ENCODE measurements around the gene TRIM56. TPM values are rescaled to one million over a fixed set of nuclear protein-coding genes. Genes with fewer than 3 reads are reported as not detected.
"Not testable (repeated sequence)": the region's sequence is repeated elsewhere in the genome, so short reads cannot be mapped to it uniquely, and the experiment has no call there.

Gene TRIM56
- total RNA-seq, 1 donor from 2014 or later = 61.9 TPM

DNA sequence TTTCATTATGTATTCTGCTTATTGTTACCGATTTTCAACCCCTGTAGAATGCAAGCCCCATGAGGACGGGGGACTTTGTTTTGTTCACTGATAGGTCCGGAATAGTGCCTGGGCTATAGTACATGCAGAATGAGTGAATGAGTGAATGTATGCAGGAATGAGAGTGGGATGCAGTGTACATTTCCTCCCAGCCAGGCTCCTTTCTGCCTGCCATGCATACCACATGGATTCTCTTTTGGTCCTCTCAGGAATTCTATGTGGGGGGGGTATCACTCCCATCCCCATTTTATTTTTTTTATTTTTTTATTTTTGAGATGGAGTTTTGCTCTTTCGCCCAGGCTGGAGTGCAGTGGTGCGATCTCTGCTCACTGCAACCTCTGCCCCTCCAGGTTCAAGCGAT lies 16.7 kb downstream of the TRIM56 start:
- DNase-seq (no peak), ATAC-seq (no peak)
- Histone ChIP-seq H3K4me3 (no peak overlapping the region), H3K9me3 (no peaks in the 10 kb centered on the region), H3K4me1 (peaks cover 28% of the 10 kb centered on the region), H3K27ac (no peak overlapping the region), H3K27me3 (ENCODE audit: low read depth) (no peaks in the 10 kb centered on the region), H3K36me3 (no peaks in the 10 kb centered on the region)
- intact Hi-C loops (cut with DNase I) = no loop called here
- TF ChIP-seq, protein P1, sequence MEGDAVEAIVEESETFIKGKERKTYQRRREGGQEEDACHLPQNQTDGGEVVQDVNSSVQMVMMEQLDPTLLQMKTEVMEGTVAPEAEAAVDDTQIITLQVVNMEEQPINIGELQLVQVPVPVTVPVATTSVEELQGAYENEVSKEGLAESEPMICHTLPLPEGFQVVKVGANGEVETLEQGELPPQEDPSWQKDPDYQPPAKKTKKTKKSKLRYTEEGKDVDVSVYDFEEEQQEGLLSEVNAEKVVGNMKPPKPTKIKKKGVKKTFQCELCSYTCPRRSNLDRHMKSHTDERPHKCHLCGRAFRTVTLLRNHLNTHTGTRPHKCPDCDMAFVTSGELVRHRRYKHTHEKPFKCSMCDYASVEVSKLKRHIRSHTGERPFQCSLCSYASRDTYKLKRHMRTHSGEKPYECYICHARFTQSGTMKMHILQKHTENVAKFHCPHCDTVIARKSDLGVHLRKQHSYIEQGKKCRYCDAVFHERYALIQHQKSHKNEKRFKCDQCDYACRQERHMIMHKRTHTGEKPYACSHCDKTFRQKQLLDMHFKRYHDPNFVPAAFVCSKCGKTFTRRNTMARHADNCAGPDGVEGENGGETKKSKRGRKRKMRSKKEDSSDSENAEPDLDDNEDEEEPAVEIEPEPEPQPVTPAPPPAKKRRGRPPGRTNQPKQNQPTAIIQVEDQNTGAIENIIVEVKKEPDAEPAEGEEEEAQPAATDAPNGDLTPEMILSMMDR (IDR thresholded peaks at IDR 0.05) = no peak

- H3K4me3 ChIP-seq; H3K27me3 ChIP-seq (ENCODE audit: low read depth); H3K9me3 ChIP-seq; ATAC-seq; H3K36me3 ChIP-seq; DNase-seq; H3K27ac ChIP-seq; intact Hi-C loops (cut with DNase I): not testable (repeated sequence)
- H3K4me1 ChIP-seq = peaks cover 33% of the 10 kb centered on the region
Measured at GRCh38 chr7:101103701-101104100, 18.4 kb downstream of the TRIM56 start.

DNA sequence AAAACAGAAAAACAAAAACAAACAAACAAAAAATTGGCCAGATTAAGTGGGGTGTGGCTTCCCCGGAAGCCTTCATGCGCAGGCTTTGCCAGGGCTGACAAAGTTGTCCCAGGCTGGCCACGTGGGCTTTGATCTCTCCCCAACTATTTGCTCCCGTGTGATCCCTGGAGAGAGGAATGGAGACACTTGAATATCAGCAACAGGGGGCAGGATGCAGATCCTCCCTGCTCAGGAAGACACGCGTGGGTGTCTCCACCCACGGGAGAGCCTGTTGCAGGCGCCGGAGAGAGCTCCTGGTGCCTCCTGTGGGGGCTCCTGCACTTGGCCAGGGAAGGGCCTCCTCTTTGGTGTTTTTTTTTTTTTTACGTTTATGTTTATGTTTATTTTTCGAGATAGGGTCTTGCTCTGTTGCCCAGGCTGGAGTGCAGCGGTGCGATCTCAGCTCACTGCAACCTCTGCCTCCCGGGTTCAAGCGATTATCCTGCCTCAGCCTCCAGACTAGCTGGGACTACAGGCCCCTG lies 19.0 kb downstream of the TRIM56 start:
- DNase-seq = no peak
- H3K27ac ChIP-seq = no peak overlapping the region
- H3K27me3 ChIP-seq (ENCODE audit: low read depth) = no peaks in the 10 kb centered on the region
- no peaks in the 10 kb centered on the region for H3K9me3 ChIP-seq
- no peak overlapping the region for H3K4me3 ChIP-seq
- intact Hi-C loops (cut with DNase I) = no loop called here
- ATAC-seq = no peak
- peaks cover 38% of the 10 kb centered on the region for H3K4me1 ChIP-seq
- TF ChIP-seq, protein P1 (IDR thresholded peaks at IDR 0.05) = no peak
- H3K36me3 ChIP-seq = no peaks in the 10 kb centered on the region

- Histone ChIP-seq H3K9me3 (no peaks in the 10 kb centered on the region), H3K27me3 (ENCODE audit: low read depth) (no peaks in the 10 kb centered on the region), H3K4me1 (peaks cover 40% of the 10 kb centered on the region), H3K4me3 (no peak overlapping the region), H3K36me3 (no peaks in the 10 kb centered on the region), H3K27ac (no peak overlapping the region)
- ATAC-seq = no peak
- intact Hi-C loops (cut with DNase I) = no loop called here
- TF ChIP-seq, protein P1 (IDR thresholded peaks at IDR 0.05) = no peak
- DNase-seq = no peak
Measured at GRCh38 chr7:101104799-101105198, 19.5 kb downstream of the TRIM56 start.

GRCh38 chr7:101105248-101105647 lies 20.0 kb downstream of the TRIM56 start:
- H3K27me3 ChIP-seq (ENCODE audit: low read depth); H3K36me3 ChIP-seq; H3K9me3 ChIP-seq; H3K4me3 ChIP-seq; intact Hi-C loops (cut with DNase I); H3K27ac ChIP-seq; ATAC-seq; DNase-seq: not testable (repeated sequence)
- peaks cover 35% of the 10 kb centered on the region for H3K4me1 ChIP-seq

DNA sequence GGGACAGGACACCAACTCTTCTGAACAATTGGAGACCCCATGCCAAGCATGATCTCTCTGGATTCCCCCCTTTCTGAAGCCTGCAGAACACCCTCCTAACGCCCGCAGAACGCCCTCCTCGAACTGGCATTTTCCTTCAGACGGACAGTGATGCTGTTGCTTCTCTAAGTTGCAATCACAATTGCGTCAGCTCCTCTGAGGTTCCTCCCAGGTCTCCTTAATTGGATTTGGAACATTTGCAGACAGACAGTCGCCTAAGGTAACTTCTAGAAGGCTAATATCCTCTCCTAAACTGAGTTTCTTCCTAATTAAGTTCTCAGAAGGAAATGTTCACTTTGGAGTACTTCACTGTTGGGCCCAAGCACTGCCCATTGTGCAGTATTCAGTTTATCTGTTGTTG lies 21.1 kb downstream of the TRIM56 start:
- Histone ChIP-seq H3K4me1 (peaks cover 33% of the 10 kb centered on the region), H3K27me3 (ENCODE audit: low read depth) (no peaks in the 10 kb centered on the region), H3K27ac (no peak overlapping the region), H3K4me3 (no peak overlapping the region), H3K36me3 (no peaks in the 10 kb centered on the region), H3K9me3 (no peaks in the 10 kb centered on the region)
- intact Hi-C loops (cut with DNase I) = no loop called here
- DNase-seq = no peak
- ATAC-seq = no peak
- TF ChIP-seq, protein P1 (IDR thresholded peaks at IDR 0.05) = no peak

Measured in lower lobe of right lung (tissue), 2 donors.